Measurements from ENCODE around the gene ADORA1. TPM values are rescaled to one million over a fixed set of nuclear protein-coding genes. Genes with fewer than 3 reads are reported as not detected.

The ADORA1 gene
- total and polyA plus RNA-seq, 2 of the 13 experiments (the other 11 are each of a cell fraction or from before 2014, with no cell fraction given), result 0.11 TPM; not detected in 1

GRCh38 chr1:203082231-203082505 lies 45.4 kb upstream of the ADORA1 start:
- H3K9ac ChIP-seq (ENCODE audit: insufficient read depth, low read depth, low read length), result no peak overlapping the region
- ChIA-PET POLR2A (no interaction called here), CTCF (ENCODE audit: low intra/inter-chr PET ratio, low total read pairs) (no interaction called here)
- DNase-seq (ENCODE audit: low spot score) (no peak), ATAC-seq (no peak), FAIRE-seq (no peak)
- intact Hi-C loops (cut with micrococcal nuclease; ENCODE audit: unreplicated experiment), result no loop called here
- no peak overlapping the region for H3K4me3 ChIP-seq (replicated peaks in 1 of 3; ENCODE audit: insufficient read depth in 1 of 3, low read depth in 2 of 3, low read length in 3 of 3)
- peaks cover 4 to 31% of the 10 kb centered on the region in 2 experiments; a peak in 4 of 5 replicates for H3K27me3 ChIP-seq (ENCODE audit: control insufficient read depth in 1 of 2, insufficient read depth in 2 of 2, low read length in 2 of 2)
- TF ChIP-seq NR1H2 (CRISPR knock-in tag; IDR thresholded peaks at IDR 0.05; ENCODE audit: borderline replicate concordance, low read depth), result no peak
- no peak for TF ChIP-seq ZNF124 (CRISPR knock-in tag; IDR thresholded peaks at IDR 0.05)
- no peak for TF ChIP-seq ZBTB4 (CRISPR knock-in tag; IDR thresholded peaks at IDR 0.05; ENCODE audit: borderline replicate concordance)
- TF ChIP-seq, protein P1, sequence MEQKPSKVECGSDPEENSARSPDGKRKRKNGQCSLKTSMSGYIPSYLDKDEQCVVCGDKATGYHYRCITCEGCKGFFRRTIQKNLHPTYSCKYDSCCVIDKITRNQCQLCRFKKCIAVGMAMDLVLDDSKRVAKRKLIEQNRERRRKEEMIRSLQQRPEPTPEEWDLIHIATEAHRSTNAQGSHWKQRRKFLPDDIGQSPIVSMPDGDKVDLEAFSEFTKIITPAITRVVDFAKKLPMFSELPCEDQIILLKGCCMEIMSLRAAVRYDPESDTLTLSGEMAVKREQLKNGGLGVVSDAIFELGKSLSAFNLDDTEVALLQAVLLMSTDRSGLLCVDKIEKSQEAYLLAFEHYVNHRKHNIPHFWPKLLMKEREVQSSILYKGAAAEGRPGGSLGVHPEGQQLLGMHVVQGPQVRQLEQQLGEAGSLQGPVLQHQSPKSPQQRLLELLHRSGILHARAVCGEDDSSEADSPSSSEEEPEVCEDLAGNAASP (CRISPR knock-in tag; IDR thresholded peaks at IDR 0.05; ENCODE audit: borderline replicate concordance), result no peak
- TF ChIP-seq ZNF367 (CRISPR knock-in tag; IDR thresholded peaks at IDR 0.05; ENCODE audit: borderline replicate concordance), result no peak
- TF ChIP-seq ZNF264 (CRISPR knock-in tag; IDR thresholded peaks at IDR 0.05), result no peak
- TF ChIP-seq, protein P2, sequence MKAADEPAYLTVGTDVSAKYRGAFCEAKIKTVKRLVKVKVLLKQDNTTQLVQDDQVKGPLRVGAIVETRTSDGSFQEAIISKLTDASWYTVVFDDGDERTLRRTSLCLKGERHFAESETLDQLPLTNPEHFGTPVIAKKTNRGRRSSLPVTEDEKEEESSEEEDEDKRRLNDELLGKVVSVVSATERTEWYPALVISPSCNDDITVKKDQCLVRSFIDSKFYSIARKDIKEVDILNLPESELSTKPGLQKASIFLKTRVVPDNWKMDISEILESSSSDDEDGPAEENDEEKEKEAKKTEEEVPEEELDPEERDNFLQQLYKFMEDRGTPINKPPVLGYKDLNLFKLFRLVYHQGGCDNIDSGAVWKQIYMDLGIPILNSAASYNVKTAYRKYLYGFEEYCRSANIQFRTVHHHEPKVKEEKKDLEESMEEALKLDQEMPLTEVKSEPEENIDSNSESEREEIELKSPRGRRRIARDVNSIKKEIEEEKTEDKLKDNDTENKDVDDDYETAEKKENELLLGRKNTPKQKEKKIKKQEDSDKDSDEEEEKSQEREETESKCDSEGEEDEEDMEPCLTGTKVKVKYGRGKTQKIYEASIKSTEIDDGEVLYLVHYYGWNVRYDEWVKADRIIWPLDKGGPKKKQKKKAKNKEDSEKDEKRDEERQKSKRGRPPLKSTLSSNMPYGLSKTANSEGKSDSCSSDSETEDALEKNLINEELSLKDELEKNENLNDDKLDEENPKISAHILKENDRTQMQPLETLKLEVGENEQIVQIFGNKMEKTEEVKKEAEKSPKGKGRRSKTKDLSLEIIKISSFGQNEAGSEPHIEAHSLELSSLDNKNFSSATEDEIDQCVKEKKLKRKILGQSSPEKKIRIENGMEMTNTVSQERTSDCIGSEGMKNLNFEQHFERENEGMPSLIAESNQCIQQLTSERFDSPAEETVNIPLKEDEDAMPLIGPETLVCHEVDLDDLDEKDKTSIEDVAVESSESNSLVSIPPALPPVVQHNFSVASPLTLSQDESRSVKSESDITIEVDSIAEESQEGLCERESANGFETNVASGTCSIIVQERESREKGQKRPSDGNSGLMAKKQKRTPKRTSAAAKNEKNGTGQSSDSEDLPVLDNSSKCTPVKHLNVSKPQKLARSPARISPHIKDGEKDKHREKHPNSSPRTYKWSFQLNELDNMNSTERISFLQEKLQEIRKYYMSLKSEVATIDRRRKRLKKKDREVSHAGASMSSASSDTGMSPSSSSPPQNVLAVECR (CRISPR knock-in tag; IDR thresholded peaks at IDR 0.05; ENCODE audit: borderline replicate concordance), result no peak
- no peak for TF ChIP-seq ZNF598 (CRISPR knock-in tag; IDR thresholded peaks at IDR 0.05; ENCODE audit: borderline replicate concordance)
- TF ChIP-seq ARID3A (IDR thresholded peaks at IDR 0.05; ENCODE audit: low read depth, low read length), result no peak
- H3K27ac ChIP-seq (ENCODE audit: extremely low read length, insufficient read depth, low read length), result no peak overlapping the region
- in situ Hi-C loops (cut with HindIII; ENCODE audit: extremely low pct_ligation_motif_present, low pct_unique_long_range_greater_than_20kb), result no loop called here
- no peaks in the 10 kb centered on the region for H3K79me2 ChIP-seq (ENCODE audit: insufficient read depth, low read length)
- no peaks in the 10 kb centered on the region for H3K9me3 ChIP-seq (ENCODE audit: low read length)
- WGBS (ENCODE audit: low lambda C conversion rate), result 35% methylated on average over 2 of the region's 3 CpGs
- no peaks in the 10 kb centered on the region for H3K36me3 ChIP-seq (replicated peaks in 1 of 2; ENCODE audit: control insufficient read depth in 1 of 2, insufficient read depth in 2 of 2, low read length in 2 of 2)
- no peaks in the 10 kb centered on the region for H3K4me1 ChIP-seq (ENCODE audit: insufficient read depth, low read length)
- H2AFZ ChIP-seq (ENCODE audit: low read length), result no peak overlapping the region
- no peak overlapping the region for H3K4me2 ChIP-seq (ENCODE audit: low read depth, low read length)
- no TSS peak for BruUV-seq (replicated peaks)
- H4K20me1 ChIP-seq (ENCODE audit: insufficient read depth, low read length), result no peaks in the 10 kb centered on the region

Data from HepG2 (cell line).